GM19328 (cell line): ENCODE data around the gene TACC3.
A peak's percentile ranks its signal among the peaks of the same experiment; 100 is the strongest.

Experiments used
- ATAC-seq: cut with Tn5 transposase; IDR thresholded peaks from one replicate; pipeline ENCODE4 v1.9.1; 2021; ENCODE audit warnings: mild to moderate bottlenecking, moderate library complexity; ENCODE audit not compliant: unreplicated experiment

TACC3 gene

GRCh38 chr4:1721003-1721665 lies at the start of gene TACC3, which contains the start of gene TMEM129:
Gene TACC3 (plus strand): TSS chr4:1721521. CDS start chr4:1723422, 1,901 bp downstream.
Gene TMEM129 (minus strand): TSS chr4:1721323. CDS start chr4:1720837, 486 bp downstream.
- ATAC-seq = peak; percentile 83

- no peak for ATAC-seq
These were observed 47.6 kb upstream of the TACC3 start for GRCh38 chr4:1673671-1674070.

GRCh38 chr4:1674682-1675081 lies 46.6 kb upstream of the TACC3 start:
- ATAC-seq = no peak

GRCh38 chr4:1675136-1675801 lies 46.1 kb upstream of the TACC3 start:
- ATAC-seq = no peak

GRCh38 chr4:1675802-1676137 lies 45.6 kb upstream of the TACC3 start:
- no peak for ATAC-seq

- no peak for ATAC-seq
These were observed 44.5 kb upstream of the TACC3 start for GRCh38 chr4:1676605-1677525.

- ATAC-seq = no peak
These were observed 43.1 kb upstream of the TACC3 start for GRCh38 chr4:1678244-1678643.

- no peak for ATAC-seq
These were observed 38.5 kb upstream of the TACC3 start for GRCh38 chr4:1682860-1683259.

- no peak for ATAC-seq
These were observed 38.0 kb upstream of the TACC3 start for GRCh38 chr4:1683261-1683735.

- peak; percentile 87 for ATAC-seq
These were observed 37.4 kb upstream of the TACC3 start, which contains the start of gene FAM53A for GRCh38 chr4:1683736-1684505. Gene FAM53A (minus strand): TSS chr4:1684313. CDS start chr4:1668741, 15,572 bp downstream.

- no peak for ATAC-seq
These were observed 36.7 kb upstream of the TACC3 start for GRCh38 chr4:1684506-1685234.

GRCh38 chr4:1685235-1686150 lies 35.8 kb upstream of the TACC3 start:
- no peak for ATAC-seq

GRCh38 chr4:1686440-1687036 lies 34.8 kb upstream of the TACC3 start:
- ATAC-seq = no peak

- no peak for ATAC-seq
These were observed 30.6 kb upstream of the TACC3 start for GRCh38 chr4:1690698-1691097.

- no peak for ATAC-seq
These were observed 29.5 kb upstream of the TACC3 start for GRCh38 chr4:1691737-1692373.

- no peak for ATAC-seq
These were observed 28.0 kb upstream of the TACC3 start for GRCh38 chr4:1693131-1693896.

GRCh38 chr4:1695913-1696312 lies 25.4 kb upstream of the TACC3 start:
- no peak for ATAC-seq
